Stimulated activated naive B cell treated with anti-CD40 and anti-IgM and Interleukin-4, amounts not matched to agents 10 μg/mL and 1 μg/mL and 100 μg/mL, for 72 hours (primary cell): Measurements from ENCODE around the gene CLNS1A.
A peak's percentile ranks its signal among the peaks of the same experiment; 100 is the strongest.
"Not testable (repeated sequence)": the region's sequence is repeated elsewhere in the genome, so short reads cannot be mapped to it uniquely, and the experiment has no call there.

Source experiments
- ATAC-seq, 2 donors: fragments of 150-1000 bp; cut with Tn5 transposase; replicated peaks; 2 replicates each; pipeline ENCODE4 v1.10.0; 2021; ENCODE audit warnings: moderate library complexity in 1 of 2
- DNase-seq: peaks from one replicate; pipeline ENCODE4 v3.0.0; 2021
- H3K27ac Mint-ChIP-seq: one replicate; pipeline ENCODE4 v1.8.0; 2022; ENCODE audit warnings: mild to moderate bottlenecking, mixed read lengths
- H3K27me3 Mint-ChIP-seq, 2 donors: one replicate each; pipeline ENCODE4 v1.8.0; 2022; ENCODE audit warnings: mixed read lengths in 2 of 2
- H3K36me3 Mint-ChIP-seq, 2 donors: one replicate each; pipeline ENCODE4 v1.8.0; 2022; ENCODE audit warnings: mixed read lengths in 2 of 2, mild to moderate bottlenecking in 1 of 2
- H3K4me1 Mint-ChIP-seq, 2 donors: one replicate each; pipeline ENCODE4 v1.8.0; 2022; ENCODE audit warnings: mixed read lengths in 2 of 2, mild to moderate bottlenecking in 1 of 2
- H3K4me3 Mint-ChIP-seq, 2 donors: one replicate each; pipeline ENCODE4 v1.8.0; 2022; ENCODE audit warnings: mild to moderate bottlenecking in 2 of 2, mixed read lengths in 2 of 2, moderate library complexity in 1 of 2
- H3K9me3 Mint-ChIP-seq, 2 donors: one replicate each; pipeline ENCODE4 v1.8.0; 2022; ENCODE audit warnings: mixed read lengths in 2 of 2, mild to moderate bottlenecking in 1 of 2

The CLNS1A gene

DNA sequence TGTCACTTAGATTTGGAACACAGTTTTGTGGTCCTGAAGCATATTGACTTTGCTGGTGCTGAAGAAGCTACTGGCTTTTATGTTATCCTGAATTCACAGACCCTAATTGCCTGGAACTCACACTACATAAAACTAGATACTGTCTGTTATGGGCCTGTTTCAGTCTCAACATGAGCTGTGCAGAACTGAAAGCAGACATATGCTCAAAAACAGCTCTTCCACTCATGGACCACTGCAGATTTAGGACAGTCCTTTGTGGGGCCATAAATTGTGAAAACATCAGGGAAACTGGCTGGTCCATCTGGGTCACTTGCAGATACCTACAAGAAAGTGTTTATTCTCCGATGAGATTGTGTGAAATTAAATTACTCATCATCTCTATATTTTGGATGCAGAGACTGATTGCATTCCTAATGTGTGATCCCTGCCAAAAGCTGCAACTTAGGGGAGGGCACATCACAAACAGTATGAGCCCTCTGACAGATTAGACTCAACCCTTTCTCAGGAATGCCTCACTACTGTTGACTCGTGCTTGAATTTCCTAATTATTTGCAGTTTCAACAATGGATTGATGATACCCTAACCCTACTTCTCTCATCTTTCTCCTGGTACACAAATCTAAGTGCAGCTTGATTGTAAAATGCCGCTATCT is 10.2 kb upstream of the CLNS1A start:
- no peak overlapping the region for H3K27ac Mint-ChIP-seq
- H3K4me3 Mint-ChIP-seq: no peak overlapping the region
- no peaks in the 10 kb centered on the region for H3K9me3 Mint-ChIP-seq
- H3K4me1 Mint-ChIP-seq: no peaks in the 10 kb centered on the region
- no peak for DNase-seq
- ATAC-seq: no peak
- H3K27me3 Mint-ChIP-seq: peaks cover 15 to 18% of the 10 kb centered on the region in 2 donors
- no peaks in the 10 kb centered on the region for H3K36me3 Mint-ChIP-seq

- Mint-ChIP-seq H3K9me3 (no peaks in the 10 kb centered on the region), H3K27ac (no peak overlapping the region), H3K4me1 (no peaks in the 10 kb centered on the region), H3K4me3 (no peak overlapping the region), H3K27me3 (peaks cover 15 to 18% of the 10 kb centered on the region in 2 donors), H3K36me3 (no peaks in the 10 kb centered on the region)
- no peak for DNase-seq
- no peak for ATAC-seq
These were observed 7.3 kb upstream of the CLNS1A start for GRCh38 chr11:77644887-77645286.

GRCh38 chr11:77642228-77642627 is 4.6 kb upstream of the CLNS1A start:
- ATAC-seq (no peak), DNase-seq (no peak)
- Mint-ChIP-seq H3K4me3 (no peak overlapping the region), H3K4me1 (peaks cover 0 to 5% of the 10 kb centered on the region in 2 donors), H3K27ac (no peak overlapping the region), H3K27me3 (peaks cover 15 to 18% of the 10 kb centered on the region in 2 donors), H3K9me3 (no peaks in the 10 kb centered on the region), H3K36me3 (peaks cover 3 to 4% of the 10 kb centered on the region in 2 donors)

DNA sequence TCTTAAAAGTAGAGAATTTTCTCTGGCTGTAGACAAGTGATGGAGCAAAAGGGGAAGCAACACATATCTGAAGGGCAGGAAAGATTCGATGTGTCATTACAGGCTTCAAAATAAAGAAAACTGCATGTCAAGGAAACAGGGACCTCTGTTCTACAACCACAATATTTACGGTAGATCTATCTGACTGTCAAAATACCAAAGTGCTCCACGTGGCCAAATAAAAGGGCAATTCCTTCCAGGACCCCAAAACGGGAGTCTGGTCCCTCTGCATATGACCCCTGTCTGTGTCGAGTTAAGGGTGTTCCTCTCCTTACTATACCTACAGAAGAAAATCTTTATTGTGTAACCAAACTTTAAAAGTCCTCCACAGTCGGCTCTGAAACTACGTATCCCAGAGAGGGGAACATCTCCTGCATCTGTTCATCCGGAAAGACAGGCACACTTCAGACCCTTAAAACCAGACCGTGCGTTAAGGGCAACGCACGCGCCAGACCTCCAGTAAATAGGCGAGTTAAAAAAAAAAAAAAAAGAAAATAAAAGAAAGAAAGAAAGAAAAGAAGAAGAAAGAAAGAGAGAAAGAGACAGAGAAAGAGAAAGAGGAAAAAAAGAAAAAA is 756 bp downstream of the CLNS1A start:
- peak; percentile 40 to 55 for ATAC-seq
- Mint-ChIP-seq H3K9me3 (no peaks in the 10 kb centered on the region), H3K27ac (peak overlapping the region; percentile 96), H3K4me1 (peaks cover 18 to 27% of the 10 kb centered on the region in 2 donors), H3K4me3 (peak overlapping the region; percentile 93 to 98), H3K36me3 (peaks cover 21 to 26% of the 10 kb centered on the region in 2 donors), H3K27me3 (no peaks in the 10 kb centered on the region)
- DNase-seq: no peak

DNA sequence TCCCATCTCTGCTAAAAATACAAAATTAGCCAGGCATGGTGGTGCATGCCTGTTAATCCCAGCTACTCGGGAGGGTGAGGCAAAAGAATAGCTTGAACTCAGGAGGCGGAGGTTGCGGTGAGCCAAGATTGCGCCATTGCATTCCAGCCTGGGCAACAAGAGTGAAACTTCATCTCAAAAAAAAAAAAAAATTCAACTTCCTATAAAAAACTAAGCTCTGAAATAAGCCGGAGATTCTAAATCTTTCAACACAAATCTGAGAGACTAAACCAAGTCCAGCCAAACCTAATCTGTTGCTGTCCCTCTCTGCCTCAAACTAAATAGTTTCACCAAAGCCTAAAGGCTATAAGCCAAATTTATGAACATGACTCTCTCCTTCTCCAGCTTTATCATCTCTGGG is 3.7 kb downstream of the CLNS1A start:
- Mint-ChIP-seq H3K36me3 (peaks cover 26 to 34% of the 10 kb centered on the region in 2 donors), H3K4me1 (peaks cover 25 to 41% of the 10 kb centered on the region in 2 donors)
- H3K4me3 Mint-ChIP-seq, DNase-seq, H3K27ac Mint-ChIP-seq, H3K27me3 Mint-ChIP-seq, H3K9me3 Mint-ChIP-seq, ATAC-seq: not testable (repeated sequence)

- Mint-ChIP-seq H3K4me3 (no peak overlapping the region), H3K4me1 (peaks cover 12 to 24% of the 10 kb centered on the region in 2 donors), H3K27me3 (no peaks in the 10 kb centered on the region), H3K27ac (no peak overlapping the region), H3K36me3 (peaks cover 21 to 34% of the 10 kb centered on the region in 2 donors), H3K9me3 (no peaks in the 10 kb centered on the region)
- no peak for DNase-seq
- ATAC-seq: no peak
These were observed 7.4 kb downstream of the CLNS1A start for GRCh38 chr11:77630157-77630710.

GRCh38 chr11:77619576-77620198 is 17.9 kb downstream of the CLNS1A start:
- ATAC-seq (no peak), DNase-seq (no peak)
- H3K27me3 Mint-ChIP-seq: no peaks in the 10 kb centered on the region
- no peak overlapping the region for H3K27ac Mint-ChIP-seq
- H3K9me3 Mint-ChIP-seq: no peaks in the 10 kb centered on the region
- H3K4me1 Mint-ChIP-seq: no peaks in the 10 kb centered on the region
- H3K4me3 Mint-ChIP-seq: no peak overlapping the region
- H3K36me3 Mint-ChIP-seq: peaks cover 18 to 43% of the 10 kb centered on the region in 2 donors

GRCh38 chr11:77617892-77618291 is 19.7 kb downstream of the CLNS1A start:
- DNase-seq (no peak), ATAC-seq (no peak)
- H3K4me1 Mint-ChIP-seq: no peaks in the 10 kb centered on the region
- peaks cover 17 to 40% of the 10 kb centered on the region in 2 donors for H3K36me3 Mint-ChIP-seq
- H3K9me3 Mint-ChIP-seq: no peaks in the 10 kb centered on the region
- no peaks in the 10 kb centered on the region for H3K27me3 Mint-ChIP-seq
- no peak overlapping the region for H3K4me3 Mint-ChIP-seq
- H3K27ac Mint-ChIP-seq: no peak overlapping the region

GRCh38 chr11:77611921-77612320 is 25.7 kb downstream of the CLNS1A start:
- no peak for ATAC-seq
- no peak for DNase-seq
- H3K9me3 Mint-ChIP-seq: no peaks in the 10 kb centered on the region
- H3K27ac Mint-ChIP-seq: no peak overlapping the region
- H3K4me1 Mint-ChIP-seq: no peaks in the 10 kb centered on the region
- no peaks in the 10 kb centered on the region for H3K27me3 Mint-ChIP-seq
- H3K36me3 Mint-ChIP-seq: peaks cover 19 to 37% of the 10 kb centered on the region in 2 donors
- no peak overlapping the region for H3K4me3 Mint-ChIP-seq

GRCh38 chr11:77609234-77609633 is 28.4 kb downstream of the CLNS1A start:
- H3K27ac Mint-ChIP-seq: no peak overlapping the region
- H3K4me1 Mint-ChIP-seq: no peaks in the 10 kb centered on the region
- no peaks in the 10 kb centered on the region for H3K27me3 Mint-ChIP-seq
- H3K4me3 Mint-ChIP-seq: no peak overlapping the region
- H3K36me3 Mint-ChIP-seq: peaks cover 15 to 29% of the 10 kb centered on the region in 2 donors
- ATAC-seq (no peak), DNase-seq (no peak)
- no peaks in the 10 kb centered on the region for H3K9me3 Mint-ChIP-seq

DNA sequence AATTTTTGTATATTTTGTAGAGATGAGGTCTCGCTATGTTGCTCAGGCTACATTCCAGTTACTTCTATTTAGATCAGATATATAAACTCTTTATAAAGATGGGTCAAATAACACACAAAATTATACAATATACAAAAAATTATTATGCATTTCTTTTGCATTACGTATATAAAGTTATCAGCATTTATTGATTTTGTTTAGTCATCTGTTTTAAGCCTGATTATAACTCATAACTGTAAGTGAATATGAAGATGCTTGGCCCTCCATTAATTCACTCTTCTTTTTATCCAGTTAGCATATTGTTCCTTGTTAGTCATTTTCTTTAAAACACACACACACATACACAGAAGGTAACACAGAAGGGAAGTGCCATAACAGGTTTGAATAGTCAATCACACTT is 33.3 kb downstream of the CLNS1A start:
- H3K27ac Mint-ChIP-seq: no peak overlapping the region
- H3K4me3 Mint-ChIP-seq: no peak overlapping the region

DNA sequence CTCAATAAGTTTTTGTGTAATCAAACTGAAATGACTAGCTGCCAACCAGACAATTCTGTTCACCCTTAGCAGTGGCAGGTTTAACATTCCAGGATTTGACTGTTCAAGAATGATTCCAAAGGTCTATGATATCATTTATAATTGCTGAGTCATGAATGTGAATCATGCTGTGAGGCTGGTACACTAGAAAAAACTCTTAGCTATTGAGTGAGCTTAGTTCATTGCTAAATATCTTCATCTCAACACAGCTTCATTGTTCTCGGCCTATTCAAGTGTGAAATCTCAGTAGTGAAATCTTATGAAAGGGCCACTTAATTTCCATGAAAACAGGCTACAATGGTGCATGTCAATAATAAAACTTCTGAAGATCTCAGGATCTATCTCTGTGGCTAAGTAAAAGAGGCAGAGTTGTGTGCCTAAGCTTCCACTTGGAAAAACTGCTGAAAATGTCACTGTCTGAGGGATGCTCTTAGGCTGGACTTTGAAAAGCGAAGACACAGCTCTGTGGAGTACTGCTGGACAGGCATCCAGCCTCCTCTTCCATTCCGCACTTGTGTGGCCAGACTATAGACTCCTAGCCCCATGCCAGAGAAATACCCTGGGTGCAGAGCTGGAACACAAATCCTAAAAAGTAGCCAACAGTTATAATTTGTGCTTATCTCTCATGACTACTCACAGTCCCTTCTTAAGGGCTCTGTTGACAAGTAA is 35.1 kb downstream of the CLNS1A start:
- DNase-seq: no peak
- no peak for ATAC-seq

More for the DNA sequence above, 33.3 kb downstream of the CLNS1A start:
- no peak for DNase-seq
- ATAC-seq: no peak
- H3K27me3 Mint-ChIP-seq: no peaks in the 10 kb centered on the region
- H3K9me3 Mint-ChIP-seq: no peaks in the 10 kb centered on the region
- peaks cover 0 to 2% of the 10 kb centered on the region in 2 donors for H3K4me1 Mint-ChIP-seq
- peaks cover 12 to 21% of the 10 kb centered on the region in 2 donors for H3K36me3 Mint-ChIP-seq

GRCh38 chr11:77598195-77598594 is 39.4 kb downstream of the CLNS1A start:
- H3K36me3 Mint-ChIP-seq: peaks cover 8 to 23% of the 10 kb centered on the region in 2 donors
- no peaks in the 10 kb centered on the region for H3K27me3 Mint-ChIP-seq
- no peak for DNase-seq
- no peaks in the 10 kb centered on the region for H3K9me3 Mint-ChIP-seq
- H3K4me3 Mint-ChIP-seq: no peak overlapping the region
- no peak for ATAC-seq
- no peak overlapping the region for H3K27ac Mint-ChIP-seq
- H3K4me1 Mint-ChIP-seq: peaks cover 0 to 2% of the 10 kb centered on the region in 2 donors

More for the DNA sequence above, 35.1 kb downstream of the CLNS1A start:
- H3K4me1 Mint-ChIP-seq: peaks cover 0 to 2% of the 10 kb centered on the region in 2 donors
- H3K27me3 Mint-ChIP-seq: no peaks in the 10 kb centered on the region
- H3K27ac Mint-ChIP-seq: no peak overlapping the region
- no peak overlapping the region for H3K4me3 Mint-ChIP-seq
- H3K36me3 Mint-ChIP-seq: peaks cover 12 to 22% of the 10 kb centered on the region in 2 donors
- H3K9me3 Mint-ChIP-seq: no peaks in the 10 kb centered on the region

DNA sequence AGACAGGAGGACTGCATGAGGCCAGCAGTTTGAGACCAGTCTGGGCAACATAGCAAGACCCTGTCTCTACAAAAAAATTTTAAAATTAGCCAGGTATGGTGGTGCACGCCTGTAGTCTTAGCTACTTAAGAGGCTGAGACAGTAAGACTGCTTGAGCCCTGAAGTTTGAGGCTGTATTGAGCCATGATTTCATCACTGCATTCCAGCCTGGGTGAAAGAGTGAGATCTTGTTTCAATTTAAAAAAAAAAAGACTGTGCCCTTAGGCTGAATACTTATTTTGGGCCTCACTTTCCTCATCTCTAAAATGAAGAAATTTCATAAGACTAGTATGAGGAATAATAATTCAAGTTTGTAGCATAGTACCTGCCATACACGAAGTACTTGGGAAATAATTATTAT is 41.0 kb downstream of the CLNS1A start:
- H3K36me3 Mint-ChIP-seq: peaks cover 5 to 16% of the 10 kb centered on the region in 2 donors
- no peak overlapping the region for H3K4me3 Mint-ChIP-seq
- no peaks in the 10 kb centered on the region for H3K4me1 Mint-ChIP-seq
- ATAC-seq: no peak
- H3K9me3 Mint-ChIP-seq: no peaks in the 10 kb centered on the region
- no peak for DNase-seq
- H3K27me3 Mint-ChIP-seq: no peaks in the 10 kb centered on the region
- no peak overlapping the region for H3K27ac Mint-ChIP-seq
